HepG2 (cell line): ENCODE data around the gene SNPH. TPM values are rescaled to one million over a fixed set of nuclear protein-coding genes. Genes with fewer than 3 reads are reported as not detected.

ENCODE experiments used
- ARID5B ChIP-seq: IDR thresholded peaks from 2 replicates; pipeline ENCODE4 v1.4.0; 2020; ENCODE audit warnings: mild to moderate bottlenecking, missing genetic modification reagents
- CCDC6 ChIP-seq: sonication (generic); formaldehyde crosslinking; IDR thresholded peaks from 2 replicates; pipeline ENCODE4 v1.8.1; 2022; ENCODE audit warnings: mild to moderate bottlenecking, missing genetic modification reagents, moderate library complexity
- CENPT ChIP-seq: sonication (generic); formaldehyde crosslinking; IDR thresholded peaks from 2 replicates; pipeline ENCODE4 v1.8.0; 2022; ENCODE audit warnings: low read depth, mild to moderate bottlenecking, moderate library complexity, missing genetic modification reagents
- DRAP1 ChIP-seq: IDR thresholded peaks from 2 replicates; pipeline ENCODE4 v1.6.1; 2016; ENCODE audit warnings: missing genetic modification reagents, missing compliant biosample characterization
- EHMT2 ChIP-seq: fragments of 200-600 bp; sonication (generic); IDR thresholded peaks from 2 replicates; pipeline ENCODE4 v1.7.0; 2017; ENCODE audit warnings: antibody characterized with exemption, low read depth, low read length, borderline replicate concordance
- GLMP ChIP-seq: sonication (generic); formaldehyde crosslinking; IDR thresholded peaks from 2 replicates; pipeline ENCODE4 v1.9.0; 2021; ENCODE audit warnings: missing genetic modification reagents, mild to moderate bottlenecking, borderline replicate concordance
- HNF4G ChIP-seq, 2 experiments: sonication (generic) in 1 of 2; formaldehyde crosslinking in 1 of 2; IDR thresholded peaks; 2 replicates each; pipeline versions ENCODE4 v1.4.0 to v1.6.1; 2011 to 2020; ENCODE audit warnings: borderline replicate concordance in 2 of 2, low read depth in 2 of 2, mild to moderate bottlenecking in 2 of 2, low read length in 1 of 2, missing genetic modification reagents in 1 of 2, moderate library complexity in 1 of 2
- JARID2 ChIP-seq: sonication (generic); formaldehyde crosslinking; IDR thresholded peaks from 2 replicates; pipeline ENCODE4 v1.8.1; 2023; ENCODE audit warnings: missing genetic modification reagents, inconsistent platforms; ENCODE audit not compliant: insufficient replicate concordance
- KDM5A ChIP-seq: fragments of 200-600 bp; sonication (generic); IDR thresholded peaks from 2 replicates; pipeline ENCODE4 v1.7.0; 2018; ENCODE audit warnings: antibody characterized with exemption, mild to moderate bottlenecking, low read length, borderline replicate concordance
- KLF9 ChIP-seq: IDR thresholded peaks from 2 replicates; pipeline ENCODE4 v1.6.1; 2016; ENCODE audit warnings: low read depth
- NBN ChIP-seq: fragments of 450-650 bp; conservative IDR thresholded peaks from 2 replicates; pipeline ENCODE4 v1.6.1; 2017
- NCOA5 ChIP-seq: sonication (generic); formaldehyde crosslinking; IDR thresholded peaks from 2 replicates; pipeline ENCODE4 v1.4.0; 2020; ENCODE audit warnings: missing genetic modification reagents
- ONECUT2 ChIP-seq: sonication (generic); formaldehyde crosslinking; IDR thresholded peaks from 2 replicates; pipeline ENCODE4 v1.4.0; 2020; ENCODE audit warnings: missing genetic modification reagents
- SAP130 ChIP-seq: IDR thresholded peaks from 2 replicates; pipeline ENCODE4 v1.6.1; 2016; ENCODE audit warnings: low read depth
- UBTF ChIP-seq: sonication (generic); formaldehyde crosslinking; IDR thresholded peaks from 2 replicates; pipeline ENCODE4 v1.4.0; 2020; ENCODE audit warnings: mild to moderate bottlenecking, missing genetic modification reagents
- ZBTB39 ChIP-seq: sonication (generic); formaldehyde crosslinking; IDR thresholded peaks from 2 replicates; pipeline ENCODE4 v1.5.0; 2020; ENCODE audit warnings: missing genetic modification reagents
- ZNF263 ChIP-seq: sonication (generic); formaldehyde crosslinking; IDR thresholded peaks from 2 replicates; pipeline ENCODE4 v1.4.0; 2020; ENCODE audit warnings: missing genetic modification reagents
- ZNF296 ChIP-seq: sonication (generic); formaldehyde crosslinking; conservative IDR thresholded peaks from 2 replicates; pipeline ENCODE4 v1.5.0; 2020; ENCODE audit warnings: mild to moderate bottlenecking, missing genetic modification reagents
- ZNF484 ChIP-seq: sonication (generic); formaldehyde crosslinking; IDR thresholded peaks from 2 replicates; pipeline ENCODE4 v1.5.1; 2020; ENCODE audit warnings: mild to moderate bottlenecking, low read depth, missing genetic modification reagents, borderline replicate concordance
- ZNF879 ChIP-seq: sonication (generic); formaldehyde crosslinking; IDR thresholded peaks from 2 replicates; pipeline ENCODE4 v1.8.1; 2023; ENCODE audit warnings: missing genetic modification reagents
- polyA plus RNA-seq, 8 experiments: library from polyadenylated mRNA; depleted of rRNA in 3 of 8; stranded (reverse) in 7 of 8; unstranded in 1 of 8; fragments of >200 nt; fragmentation: Illumina TruSeq in 4 of 8; extraction: Trizol in 4 of 8; gene quantifications; 2 replicates each; pipeline versions ENCODE4 v1.2.1 to v1.2.3, GENCODE V29; 2011 to 2016; ENCODE audit warnings: low read depth in 4 of 8, missing spikeins in 1 of 8, mixed read lengths in 1 of 8; ENCODE audit not compliant: insufficient read depth in 1 of 8
- total RNA-seq, 5 experiments: library from RNA; depleted of rRNA; stranded (reverse); fragments of >200 nt; fragmentation: Illumina TruSeq; extraction: Trizol; gene quantifications; 2 replicates each; pipeline ENCODE4 v1.2.3, GENCODE V29; 2016; ENCODE audit warnings: low read depth in 1 of 5

Gene SNPH
- total and polyA plus RNA-seq, 2 of the 13 experiments (the other 11 are each of a cell fraction or from before 2014, with no cell fraction given), result 0.09 TPM; not detected in 1

- TF ChIP-seq ARID5B (CRISPR knock-in tag) (no peak), NCOA5 (CRISPR knock-in tag) (no peak), CCDC6 (CRISPR knock-in tag) (no peak), DRAP1 (no peak), KDM5A (no peak), ZBTB39 (CRISPR knock-in tag) (no peak), KLF9 (CRISPR knock-in tag) (no peak), ZNF484 (CRISPR knock-in tag) (no peak), CENPT (CRISPR knock-in tag) (no peak), JARID2 (CRISPR knock-in tag) (no peak), GLMP (CRISPR knock-in tag) (no peak), HNF4G (IDR thresholded peaks at IDR 0.05; ENCODE audit: borderline replicate concordance, low read depth, low read length) (no peak), HNF4G (CRISPR knock-in tag; IDR thresholded peaks at IDR 0.05; ENCODE audit: borderline replicate concordance, low read depth) (no peak), ZNF296 (CRISPR knock-in tag) (no peak), EHMT2 (no peak), SAP130 (CRISPR knock-in tag) (peak; percentile 17; the same call in 1 of the 2 replicates), UBTF (CRISPR knock-in tag) (no peak), ONECUT2 (CRISPR knock-in tag) (no peak), ZNF879 (CRISPR knock-in tag) (no peak), NBN (no peak), ZNF263 (CRISPR knock-in tag) (no peak)
Observed at GRCh38 chr20:1317545-1318255, 51.6 kb downstream of the SNPH start (continued).
